OCI-LY3 (cell line): ENCODE results near the gene SLC34A1.

Experiments used
- H2AFZ ChIP-seq: fragments of 200-600, 300-600 bp; shearing (Covaris generic); 2 replicates; pipeline ENCODE4 v1.6.0; 2014; ENCODE audit warnings: antibody characterized with exemption, low read depth, low read length
- H3K27ac ChIP-seq: fragments of 200-600, 300-600 bp; sonication (generic); 2 replicates; pipeline ENCODE4 v1.5.1; 2014; ENCODE audit warnings: mild to moderate bottlenecking, low read length, moderate library complexity, mixed read lengths
- H3K27me3 ChIP-seq: fragments of 200-600, 300-600 bp; sonication (generic); 2 replicates; pipeline ENCODE4 v1.6.1; 2014; ENCODE audit warnings: low read depth, low read length, mixed read lengths
- H3K36me3 ChIP-seq: fragments of 200-600, 300-600 bp; sonication (generic); replicated peaks from 2 replicates; pipeline ENCODE3; 2014; ENCODE audit warnings: low read depth, low read length, mixed read lengths
- H3K4me1 ChIP-seq: fragments of 300-600, 200-600 bp; sonication (generic); 2 replicates; pipeline ENCODE4 v1.6.1; 2014; ENCODE audit warnings: low read length, mixed read lengths
- H3K4me2 ChIP-seq: fragments of 200-600, 300-600 bp; sonication (generic); 2 replicates; pipeline ENCODE4 v1.6.1; 2014; ENCODE audit warnings: low read length, mixed read lengths
- H3K4me3 ChIP-seq: fragments of 300-600, 200-600 bp; sonication (generic); 2 replicates; pipeline ENCODE4 v1.5.1; 2014; ENCODE audit warnings: antibody characterized with exemption, mild to moderate bottlenecking, low read length, moderate library complexity
- H3K79me2 ChIP-seq: fragments of 300-600, 200-600 bp; shearing (Covaris generic); 2 replicates; pipeline ENCODE4 v1.6.1; 2014; ENCODE audit warnings: mild to moderate bottlenecking, low read length, mixed read lengths
- H3K9ac ChIP-seq: fragments of 300-600, 200-600 bp; shearing (Covaris generic); 2 replicates; pipeline ENCODE4 v1.6.0; 2014; ENCODE audit warnings: mild to moderate bottlenecking, low read length, moderate library complexity
- H3K9me3 ChIP-seq: fragments of 200-600, 300-600 bp; shearing (Covaris generic); 2 replicates; pipeline ENCODE4 v1.6.1; 2014; ENCODE audit warnings: low read length, mixed read lengths; ENCODE audit not compliant: insufficient read depth
- H4K20me1 ChIP-seq: fragments of 200-600, 300-600 bp; sonication (generic); 2 replicates; pipeline ENCODE4 v1.6.1; 2016; ENCODE audit warnings: low read length, mixed read lengths; ENCODE audit not compliant: insufficient read depth
- CTCF ChIP-seq: fragments of 200-600, 300-600 bp; sonication (generic); IDR thresholded peaks from 2 replicates; pipeline ENCODE4 v1.5.1; 2014; ENCODE audit warnings: antibody characterized with exemption, low read length, low read depth
- EZH2phosphoT487 ChIP-seq: fragments of 200-600 bp; shearing (Covaris generic); IDR thresholded peaks from 2 replicates; pipeline ENCODE4 v1.6.1; 2018; ENCODE audit warnings: antibody characterized with exemption, mixed run types, low read depth

SLC34A1 gene

GRCh38 chr5:177370488-177371119 is 13.6 kb upstream of the SLC34A1 start:
- H3K27ac ChIP-seq = no peak overlapping the region
- H3K4me1 ChIP-seq = peaks cover 27% of the 10 kb centered on the region
- H3K27me3 ChIP-seq = no peaks in the 10 kb centered on the region
- peaks cover 10% of the 10 kb centered on the region; the same call in 1 of the 2 replicates for H4K20me1 ChIP-seq
- H3K9ac ChIP-seq = peak overlapping the region; percentile 65; the same call in 1 of the 2 replicates
- H3K4me2 ChIP-seq = peak overlapping the region; percentile 92
- TF ChIP-seq CTCF = peak; percentile 47
- no peak for TF ChIP-seq EZH2phosphoT487
- H2AFZ ChIP-seq = peak overlapping the region; percentile 94; the same call in 1 of the 2 replicates
- peak overlapping the region; percentile 94 for H3K4me3 ChIP-seq
- no peaks in the 10 kb centered on the region for H3K79me2 ChIP-seq
- peaks cover 6% of the 10 kb centered on the region for H3K36me3 ChIP-seq
- no peaks in the 10 kb centered on the region for H3K9me3 ChIP-seq

- Histone ChIP-seq H3K9me3 (no peaks in the 10 kb centered on the region), H3K27ac (no peak overlapping the region), H3K4me1 (peaks cover 24% of the 10 kb centered on the region), H3K9ac (peak overlapping the region; percentile 65), H4K20me1 (peaks cover 10% of the 10 kb centered on the region; the same call in 1 of the 2 replicates), H3K4me3 (peak overlapping the region; percentile 94), H3K27me3 (no peaks in the 10 kb centered on the region), H2AFZ (no peak overlapping the region), H3K79me2 (no peaks in the 10 kb centered on the region), H3K4me2 (peak overlapping the region; percentile 92), H3K36me3 (peaks cover 6% of the 10 kb centered on the region)
- TF ChIP-seq EZH2phosphoT487 = no peak
- TF ChIP-seq CTCF = no peak
These were observed 12.9 kb upstream of the SLC34A1 start for GRCh38 chr5:177371120-177372033.

GRCh38 chr5:177372034-177372896 is 12.0 kb upstream of the SLC34A1 start:
- Histone ChIP-seq H2AFZ (no peak overlapping the region), H4K20me1 (peaks cover 10% of the 10 kb centered on the region; the same call in 1 of the 2 replicates), H3K9ac (no peak overlapping the region), H3K4me3 (no peak overlapping the region), H3K4me1 (peaks cover 24% of the 10 kb centered on the region), H3K27me3 (no peaks in the 10 kb centered on the region), H3K4me2 (no peak overlapping the region), H3K36me3 (peaks cover 6% of the 10 kb centered on the region), H3K9me3 (no peaks in the 10 kb centered on the region), H3K79me2 (no peaks in the 10 kb centered on the region), H3K27ac (no peak overlapping the region)
- TF ChIP-seq CTCF = no peak
- no peak for TF ChIP-seq EZH2phosphoT487
